ENCODE data around the gene COL12A1. TPM values are rescaled to one million over a fixed set of nuclear protein-coding genes. Genes with fewer than 3 reads are reported as not detected.

The COL12A1 gene
- total RNA-seq, 1 experiment from 2014 or later = 136 TPM

DNA sequence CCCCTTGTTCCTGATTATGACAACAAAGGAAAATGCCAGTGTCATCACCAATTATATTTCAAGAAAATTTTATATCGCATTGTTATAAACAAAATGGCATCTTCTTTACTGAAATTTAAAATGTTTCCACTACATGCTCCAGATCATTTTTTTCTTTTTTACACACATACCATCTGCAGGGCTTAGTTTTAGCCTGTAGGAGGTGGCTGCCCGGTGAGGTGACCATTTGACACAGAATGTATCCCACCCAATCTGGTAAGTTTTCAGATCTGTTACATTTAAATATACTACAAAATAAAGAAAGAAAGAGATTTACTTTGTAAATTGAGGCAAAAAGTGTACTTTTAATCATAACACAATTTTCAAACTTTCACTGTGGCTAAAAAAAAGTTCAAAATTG, 81.8 kb downstream of the COL12A1 start:
- intact Hi-C loops (cut with micrococcal nuclease) = no loop called here
- BruUV-seq (replicated peaks) = no TSS peak
- CTCF ChIA-PET = no interaction called here
- Mint-ChIP-seq H3K27me3 (ENCODE audit: insufficient read depth, unreplicated experiment) (no peaks in the 10 kb centered on the region), H3K27ac (ENCODE audit: low read depth, unreplicated experiment) (no peak overlapping the region), H3K4me3 (ENCODE audit: unreplicated experiment) (no peak overlapping the region), H3K36me3 (ENCODE audit: insufficient read depth, unreplicated experiment) (peaks cover 54% of the 10 kb centered on the region), H3K9me3 (ENCODE audit: unreplicated experiment) (no peaks in the 10 kb centered on the region), H3K4me1 (ENCODE audit: insufficient read depth, unreplicated experiment) (peaks cover 2% of the 10 kb centered on the region)
- TF ChIP-seq, protein P1, sequence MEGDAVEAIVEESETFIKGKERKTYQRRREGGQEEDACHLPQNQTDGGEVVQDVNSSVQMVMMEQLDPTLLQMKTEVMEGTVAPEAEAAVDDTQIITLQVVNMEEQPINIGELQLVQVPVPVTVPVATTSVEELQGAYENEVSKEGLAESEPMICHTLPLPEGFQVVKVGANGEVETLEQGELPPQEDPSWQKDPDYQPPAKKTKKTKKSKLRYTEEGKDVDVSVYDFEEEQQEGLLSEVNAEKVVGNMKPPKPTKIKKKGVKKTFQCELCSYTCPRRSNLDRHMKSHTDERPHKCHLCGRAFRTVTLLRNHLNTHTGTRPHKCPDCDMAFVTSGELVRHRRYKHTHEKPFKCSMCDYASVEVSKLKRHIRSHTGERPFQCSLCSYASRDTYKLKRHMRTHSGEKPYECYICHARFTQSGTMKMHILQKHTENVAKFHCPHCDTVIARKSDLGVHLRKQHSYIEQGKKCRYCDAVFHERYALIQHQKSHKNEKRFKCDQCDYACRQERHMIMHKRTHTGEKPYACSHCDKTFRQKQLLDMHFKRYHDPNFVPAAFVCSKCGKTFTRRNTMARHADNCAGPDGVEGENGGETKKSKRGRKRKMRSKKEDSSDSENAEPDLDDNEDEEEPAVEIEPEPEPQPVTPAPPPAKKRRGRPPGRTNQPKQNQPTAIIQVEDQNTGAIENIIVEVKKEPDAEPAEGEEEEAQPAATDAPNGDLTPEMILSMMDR (IDR thresholded peaks at IDR 0.05; ENCODE audit: unreplicated experiment) = no peak
- no peak for DNase-seq (ENCODE audit: unreplicated experiment)
- POLR2A ChIA-PET = no interaction called here

DNA sequence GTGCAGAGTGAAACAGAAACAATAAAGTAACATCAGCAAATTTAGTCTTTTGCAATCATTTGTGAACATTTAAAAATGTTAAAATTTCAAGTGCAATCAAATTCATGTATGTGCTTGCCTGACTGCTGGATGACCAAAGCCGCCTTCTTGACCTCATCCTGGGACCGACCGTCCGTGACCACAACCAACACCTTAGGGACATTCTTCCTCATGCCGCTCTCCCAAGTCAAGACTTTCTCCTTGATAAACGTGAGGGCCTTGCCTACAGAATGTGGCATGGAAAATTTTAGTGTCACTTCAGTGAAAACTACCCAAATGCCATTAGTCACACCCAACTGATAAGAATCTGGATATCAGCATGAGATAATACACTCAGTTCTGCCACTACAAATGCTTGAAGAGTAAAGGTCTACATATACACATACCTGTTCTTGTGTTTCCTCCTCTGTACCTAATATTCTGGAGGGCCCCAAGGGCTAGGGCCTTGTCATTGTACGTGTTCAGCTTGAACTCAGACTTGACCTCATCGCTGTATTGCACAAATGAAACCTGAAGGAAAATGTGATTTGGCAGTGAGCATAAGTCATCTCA, 86.8 kb downstream of the COL12A1 start:
- Mint-ChIP-seq H3K4me3 (ENCODE audit: unreplicated experiment) (no peak overlapping the region), H3K27ac (ENCODE audit: low read depth, unreplicated experiment) (no peak overlapping the region), H3K4me1 (ENCODE audit: insufficient read depth, unreplicated experiment) (peaks cover 4% of the 10 kb centered on the region), H3K36me3 (ENCODE audit: insufficient read depth, unreplicated experiment) (peaks cover 64% of the 10 kb centered on the region), H3K27me3 (ENCODE audit: insufficient read depth, unreplicated experiment) (no peaks in the 10 kb centered on the region), H3K9me3 (ENCODE audit: unreplicated experiment) (no peaks in the 10 kb centered on the region)
- no TSS peak for BruUV-seq (replicated peaks)
- TF ChIP-seq, protein P1 (IDR thresholded peaks at IDR 0.05; ENCODE audit: unreplicated experiment) = no peak
- intact Hi-C loops (cut with micrococcal nuclease) = no loop called here
- ChIA-PET POLR2A (no interaction called here), CTCF (interaction anchor here (1.1 kb wide), 1 partner anchor 16 kb away, joined by 4 read pairs; no protein-coding TSS in a partner anchor)
- no peak for DNase-seq (ENCODE audit: unreplicated experiment)

DNA sequence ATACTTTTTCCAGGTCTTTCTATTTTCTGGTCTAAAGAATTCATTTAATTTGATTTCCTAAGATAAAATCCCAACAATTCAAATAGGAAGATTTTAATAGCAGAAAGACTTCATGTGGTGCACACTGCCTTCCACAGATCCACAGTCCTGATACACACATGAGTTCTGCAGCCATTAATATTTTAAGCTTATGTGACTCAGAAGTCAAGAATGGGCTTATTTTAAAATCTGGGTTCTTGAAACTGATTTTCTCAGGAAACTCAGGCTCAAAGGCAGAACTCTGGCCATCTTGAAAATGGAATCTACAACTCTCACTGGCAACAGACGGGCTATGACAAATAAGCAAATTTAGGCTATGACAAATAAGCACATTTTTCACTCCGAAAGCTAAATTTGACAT, 88.2 kb downstream of the COL12A1 start:
- BruUV-seq (replicated peaks) = no TSS peak
- Mint-ChIP-seq H3K27ac (ENCODE audit: low read depth, unreplicated experiment) (no peak overlapping the region), H3K36me3 (ENCODE audit: insufficient read depth, unreplicated experiment) (peaks cover 73% of the 10 kb centered on the region), H3K4me3 (ENCODE audit: unreplicated experiment) (no peak overlapping the region), H3K4me1 (ENCODE audit: insufficient read depth, unreplicated experiment) (peaks cover 4% of the 10 kb centered on the region), H3K27me3 (ENCODE audit: insufficient read depth, unreplicated experiment) (no peaks in the 10 kb centered on the region), H3K9me3 (ENCODE audit: unreplicated experiment) (no peaks in the 10 kb centered on the region)
- intact Hi-C loops (cut with micrococcal nuclease) = no loop called here
- POLR2A ChIA-PET = no interaction called here
- DNase-seq (ENCODE audit: unreplicated experiment) = no peak
- TF ChIP-seq, protein P1 (IDR thresholded peaks at IDR 0.05; ENCODE audit: unreplicated experiment) = no peak
- CTCF ChIA-PET = no interaction called here

DNA sequence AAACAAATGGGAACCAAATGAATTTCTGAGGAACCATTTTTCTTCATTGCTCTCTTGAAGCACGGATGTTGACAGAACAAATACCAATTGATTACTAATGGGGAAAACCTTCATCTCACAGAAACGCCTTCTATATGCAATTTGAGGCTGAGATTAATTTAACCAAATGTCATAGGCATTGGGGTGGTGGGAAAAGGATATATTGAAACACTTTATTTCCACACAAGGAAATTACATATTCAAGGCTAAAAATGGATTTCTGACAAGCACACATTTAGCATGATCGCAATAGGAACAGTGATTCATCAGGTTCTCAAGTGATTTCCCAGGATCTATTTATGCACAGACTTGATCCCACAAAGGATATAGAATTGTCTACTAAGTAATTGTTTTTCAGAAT, 88.9 kb downstream of the COL12A1 start:
- H3K4me1 Mint-ChIP-seq (ENCODE audit: insufficient read depth, unreplicated experiment) = peaks cover 4% of the 10 kb centered on the region
- ChIA-PET CTCF (no interaction called here), POLR2A (no interaction called here)
- TF ChIP-seq, protein P1 (IDR thresholded peaks at IDR 0.05; ENCODE audit: unreplicated experiment) = no peak
- peaks cover 77% of the 10 kb centered on the region for H3K36me3 Mint-ChIP-seq (ENCODE audit: insufficient read depth, unreplicated experiment)
- H3K9me3 Mint-ChIP-seq (ENCODE audit: unreplicated experiment) = no peaks in the 10 kb centered on the region
- no peak overlapping the region for H3K27ac Mint-ChIP-seq (ENCODE audit: low read depth, unreplicated experiment)
- DNase-seq (ENCODE audit: unreplicated experiment) = no peak
- intact Hi-C loops (cut with micrococcal nuclease) = no loop called here
- no peak overlapping the region for H3K4me3 Mint-ChIP-seq (ENCODE audit: unreplicated experiment)
- no peaks in the 10 kb centered on the region for H3K27me3 Mint-ChIP-seq (ENCODE audit: insufficient read depth, unreplicated experiment)
- no TSS peak for BruUV-seq (replicated peaks)
